ENCODE measurements around the gene VWA3B.

The VWA3B gene

GRCh38 chr2:98346311-98347236, 259.6 kb downstream of the VWA3B start, which contains the start of gene CNGA3:
Gene CNGA3, plus strand, starts transcription at chr2:98346456. Its CDS starts 23,520 bp downstream, at chr2:98369976.
- no peak for DNase-seq

GRCh38 chr2:98347298-98348065, 260.5 kb downstream of the VWA3B start:
- DNase-seq: no peak

GRCh38 chr2:98348066-98348561, 261.1 kb downstream of the VWA3B start:
- no peak for DNase-seq

GRCh38 chr2:98350411-98350810, 263.4 kb downstream of the VWA3B start:
- DNase-seq: no peak

- no peak for DNase-seq
Measured at GRCh38 chr2:98355881-98356280, 268.9 kb downstream of the VWA3B start.

GRCh38 chr2:98356729-98357128, 269.8 kb downstream of the VWA3B start:
- no peak for DNase-seq

- DNase-seq: no peak
Measured at GRCh38 chr2:98357849-98358248, 270.9 kb downstream of the VWA3B start.

- DNase-seq: no peak
Measured at GRCh38 chr2:98359986-98360385, 273.0 kb downstream of the VWA3B start.

Data from activated CD4-positive, CD25-positive, alpha-beta regulatory T cell treated with anti-CD3 and anti-CD28 coated beads, Interleukin-2, amount 50 U/mL, for 72 hours (primary cell).